Gastrocnemius medialis (tissue), 4 donors: ENCODE data around the gene DIO3. TPM values are rescaled to one million over a fixed set of nuclear protein-coding genes. Genes with fewer than 3 reads are reported as not detected.
"Not testable (repeated sequence)": the region's sequence is repeated elsewhere in the genome, so short reads cannot be mapped to it uniquely, and the experiment has no call there.

Experiments
- ATAC-seq, 2 donors: fragments of 150-250 bp; one replicate each; pipeline ENCODE4 v1.9.1; 2016
- DNase-seq, 2 donors: peaks; one replicate each; pipeline ENCODE4 v3.0.0-alpha.2; 2019
- H3K27ac ChIP-seq, 4 donors: fragments of 200-600 bp; sonication (generic); 1 replicate in 1 of 4; 2 replicates in 3 of 4; pipeline ENCODE4 v1.5.1; 2016 to 2018; ENCODE audit warnings: mild to moderate bottlenecking in 2 of 4, moderate library complexity in 1 of 4
- H3K27me3 ChIP-seq, 3 donors: fragments of 200-600 bp; sonication (generic) in 2 of 3; 1 replicate in 1 of 3; 2 replicates in 2 of 3; pipeline versions ENCODE4 v1.5.1 to v1.6.0; 2016 to 2019; ENCODE audit warnings: mild to moderate bottlenecking in 1 of 3, moderate library complexity in 1 of 3
- H3K36me3 ChIP-seq, 2 donors: fragments of 200-600 bp; sonication (generic) in 1 of 2; one replicate each; pipeline ENCODE4 v1.5.1; 2017 to 2018
- H3K4me1 ChIP-seq, 2 donors: fragments of 200-600 bp; sonication (generic) in 1 of 2; one replicate each; pipeline ENCODE4 v1.5.1; 2016 to 2017; ENCODE audit warnings: mild to moderate bottlenecking in 2 of 2
- H3K4me3 ChIP-seq, 4 donors: fragments of 200-600 bp; sonication (generic) in 3 of 4; 1 replicate in 1 of 4; 2 replicates in 3 of 4; pipeline ENCODE4 v1.5.1; 2016 to 2019; ENCODE audit warnings: mild to moderate bottlenecking in 2 of 4
- H3K9me3 ChIP-seq, 3 donors: fragments of 200-600 bp; sonication (generic) in 2 of 3; 1 replicate in 1 of 3; 2 replicates in 2 of 3; pipeline ENCODE4 v1.5.1; 2016 to 2019
- CTCF ChIP-seq, 5 experiments: fragments of 450-650 bp in 3 of 5; fragments of 200-600 bp in 2 of 5; sonication (generic) in 2 of 5; IDR thresholded peaks in 4 of 5; conservative IDR thresholded peaks in 1 of 5; 1 replicate in 4 of 5; 2 replicates in 1 of 5; pipeline ENCODE4 v1.5.1; 2016 to 2019; ENCODE audit warnings: antibody characterized with exemption in 5 of 5, mild to moderate bottlenecking in 3 of 5, moderate library complexity in 3 of 5
- POLR2A ChIP-seq, 2 donors: fragments of 450-650 bp; IDR thresholded peaks; one replicate each; pipeline ENCODE4 v1.6.1; 2017; ENCODE audit warnings: antibody characterized with exemption in 2 of 2, mild to moderate bottlenecking in 2 of 2, moderate library complexity in 2 of 2
- in situ Hi-C, 4 donors: fragments of 200-750 bp; cut with MboI; loops; one replicate each; pipeline versions ENCODE4 v1.15.0 to v1.8.0; 2017; ENCODE audit warnings: low sequenced_read_pairs in 4 of 4
- intact Hi-C: fragments of 100-400 bp; cut with DNase I; formaldehyde crosslinking; loops from one replicate; pipeline ENCODE4 v1.15.1; 2023; ENCODE audit warnings: low total_unique reads
- total RNA-seq, 4 donors: library from RNA; depleted of rRNA; stranded (reverse); fragments of >200 nt; gene quantifications; one replicate each; pipeline versions ENCODE4 v1.1.0 to v1.2.3, GENCODE V29; 2016

Gene DIO3
- total RNA-seq, 4 donors from 2014 or later: 1.0 to 2.3 (median 1.0) TPM; not detected in 1

DNA sequence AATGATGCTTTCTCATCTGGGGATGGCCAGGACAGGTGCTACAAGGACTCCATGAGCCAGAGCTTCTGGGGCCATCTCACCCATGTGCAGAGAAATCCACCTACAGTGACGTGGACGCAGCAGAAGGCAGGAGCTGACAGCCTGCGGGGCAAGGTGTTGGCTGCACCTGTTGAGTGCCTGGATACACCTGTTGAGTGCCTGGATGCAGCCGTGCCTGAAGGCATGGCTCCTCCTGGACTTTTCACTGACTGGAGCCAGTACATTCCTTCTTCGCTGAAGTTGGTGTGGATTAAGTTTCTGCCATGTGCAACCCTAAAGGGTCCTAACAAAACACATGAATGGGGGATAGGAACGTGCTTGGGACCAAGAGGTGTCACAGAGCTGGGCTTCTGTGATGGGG lies 7.4 kb upstream of the DIO3 start:
- no peaks in the 10 kb centered on the region for H3K36me3 ChIP-seq
- peaks cover 7 to 29% (median 14%) of the 10 kb centered on the region in 3 donors for H3K27me3 ChIP-seq
- ATAC-seq: no peak
- intact Hi-C loops: loop anchor here (10.0 kb wide), 1 partner anchor 889 kb away; no protein-coding TSS in a partner anchor
- no peak overlapping the region for H3K4me3 ChIP-seq
- H3K4me1 ChIP-seq: no peaks in the 10 kb centered on the region
- no peak overlapping the region for H3K27ac ChIP-seq
- TF ChIP-seq POLR2A (IDR thresholded peaks at IDR 0.05) (no peak), CTCF (IDR thresholded peaks at IDR 0.05 in 4 of 5, conservative IDR thresholded peaks at IDR 0.05 in 1 of 5) (no peak)
- H3K9me3 ChIP-seq: no peaks in the 10 kb centered on the region
- DNase-seq: no peak
- in situ Hi-C loops: no loop called here

- no peak for ATAC-seq
- in situ Hi-C loops (no loop called here), intact Hi-C loops (loop anchor here (10.0 kb wide), 1 partner anchor 890 kb away; no protein-coding TSS in a partner anchor)
- Histone ChIP-seq H3K9me3 (no peaks in the 10 kb centered on the region), H3K27ac (no peak overlapping the region), H3K27me3 (peaks cover 11 to 41% (median 26%) of the 10 kb centered on the region in 3 donors), H3K4me1 (no peaks in the 10 kb centered on the region), H3K36me3 (no peaks in the 10 kb centered on the region), H3K4me3 (no peak overlapping the region)
- no peak for TF ChIP-seq CTCF (IDR thresholded peaks at IDR 0.05 in 4 of 5, conservative IDR thresholded peaks at IDR 0.05 in 1 of 5)
- no peak for DNase-seq
Observed at GRCh38 chr14:101554991-101555668, 6.2 kb upstream of the DIO3 start.

- H3K4me3 ChIP-seq, ATAC-seq, H3K36me3 ChIP-seq, H3K27ac ChIP-seq, H3K9me3 ChIP-seq, H3K4me1 ChIP-seq, DNase-seq, in situ Hi-C loops: not testable (repeated sequence)
- H3K27me3 ChIP-seq: peaks cover 11 to 42% (median 27%) of the 10 kb centered on the region in 3 donors
- intact Hi-C loops: loop anchor here (10.0 kb wide), 1 partner anchor 891 kb away; no protein-coding TSS in a partner anchor
Observed at GRCh38 chr14:101555669-101556043, 5.6 kb upstream of the DIO3 start.

DNA sequence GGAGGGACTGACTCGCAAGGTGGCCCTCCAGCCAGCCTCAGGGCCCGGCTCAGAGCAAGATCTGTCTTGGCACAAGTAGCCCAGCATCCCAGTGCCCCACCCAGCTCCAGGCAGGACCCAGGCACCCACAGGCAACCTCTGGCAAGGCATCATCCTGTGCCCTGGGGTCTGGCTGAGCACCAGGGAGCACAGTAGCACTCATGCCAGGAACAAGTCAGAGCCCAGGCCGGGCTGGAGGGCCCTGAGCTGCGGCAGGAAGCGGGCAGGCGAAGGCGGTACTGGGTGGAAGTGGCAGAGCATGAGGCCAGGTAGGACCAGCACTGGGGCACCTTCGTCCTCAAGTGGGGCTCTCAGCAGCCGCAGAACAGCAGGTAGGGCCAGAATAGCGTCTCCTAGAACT lies 5.2 kb upstream of the DIO3 start:
- in situ Hi-C loops: no loop called here
- H3K27ac ChIP-seq: no peak overlapping the region
- no peak for DNase-seq

More for the DNA sequence above, 5.2 kb upstream of the DIO3 start:
- Histone ChIP-seq H3K36me3 (no peaks in the 10 kb centered on the region), H3K27me3 (peaks cover 11 to 42% (median 27%) of the 10 kb centered on the region in 3 donors), H3K4me3 (no peak overlapping the region), H3K4me1 (no peaks in the 10 kb centered on the region), H3K9me3 (no peaks in the 10 kb centered on the region)
- TF ChIP-seq CTCF (IDR thresholded peaks at IDR 0.05 in 4 of 5, conservative IDR thresholded peaks at IDR 0.05 in 1 of 5) (no peak), POLR2A (IDR thresholded peaks at IDR 0.05) (no peak)
- intact Hi-C loops: loop anchor here (10.0 kb wide), 1 partner anchor 891 kb away; no protein-coding TSS in a partner anchor
- ATAC-seq: no peak
